Bone marrow (tissue), 2 donors: ENCODE measurements around the gene TMEM132C.

Source experiments
- DNase-seq, 2 donors: peaks; one replicate each; lab custom pipeline; 2025; lab: John Stamatoyannopoulos, UW

Gene TMEM132C

GRCh38 chr12:128338386-128339125 lies 71.6 kb downstream of the TMEM132C start:
- no peak for DNase-seq

DNA sequence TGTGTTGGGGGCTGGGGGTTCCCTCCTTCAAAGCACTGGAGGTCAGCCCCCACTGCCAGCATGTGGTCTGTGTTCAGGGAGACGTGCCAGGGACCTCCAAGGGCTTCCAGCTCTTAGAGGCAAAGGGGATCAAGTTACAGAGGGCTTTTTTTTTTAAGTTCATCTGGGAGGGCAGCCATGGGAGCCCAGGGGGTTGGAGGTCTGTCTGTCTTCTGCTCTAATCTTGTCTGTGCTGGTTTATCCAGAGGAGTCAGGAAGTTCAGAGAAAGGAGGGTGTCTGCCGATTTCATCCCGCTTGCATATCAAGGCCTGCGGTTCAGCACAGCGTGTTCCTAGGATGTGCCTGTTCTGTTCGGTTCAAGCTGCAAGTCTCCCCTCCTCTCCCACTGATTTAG lies 72.2 kb downstream of the TMEM132C start:
- no peak for DNase-seq

GRCh38 chr12:128339631-128340030 lies 72.7 kb downstream of the TMEM132C start:
- no peak for DNase-seq

DNA sequence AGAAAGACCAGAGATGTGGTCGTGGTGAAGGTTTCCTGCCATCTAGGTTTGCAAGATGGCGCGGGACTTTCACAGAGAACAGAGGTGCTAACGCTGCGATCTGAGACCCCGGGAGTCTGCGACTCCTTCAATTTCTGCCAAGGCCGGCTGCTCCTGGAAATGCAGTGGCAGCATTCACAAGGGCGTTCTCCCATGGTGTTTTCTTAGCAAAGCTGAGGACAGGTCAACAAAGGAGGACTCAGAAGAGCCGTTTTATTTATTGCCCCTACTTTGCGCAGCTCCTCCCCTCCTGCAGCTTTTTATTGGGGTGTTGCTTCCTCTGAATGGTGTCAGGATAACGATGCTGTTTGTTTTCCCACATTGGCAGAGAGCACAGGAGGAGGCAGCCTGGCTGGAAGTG lies 86.3 kb downstream of the TMEM132C start:
- DNase-seq: no peak

DNA sequence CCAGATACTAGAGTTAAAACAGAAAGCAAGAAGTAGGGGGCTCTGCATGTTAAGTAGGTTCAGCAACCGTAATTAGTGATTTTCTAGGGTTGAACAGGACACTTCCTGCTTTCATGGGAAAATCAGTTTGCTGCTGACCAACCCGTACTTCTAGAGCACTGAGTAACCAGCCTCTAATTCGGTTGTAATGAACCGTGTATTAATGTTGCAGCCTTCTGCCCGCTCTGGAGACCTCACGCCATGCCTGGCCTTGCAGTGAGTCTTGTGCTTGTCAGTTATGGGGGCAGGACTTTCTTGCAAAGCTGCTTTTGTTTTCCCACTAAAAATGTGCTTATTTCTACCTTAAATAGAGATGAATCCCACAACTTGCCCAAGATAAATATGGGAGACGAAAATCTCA lies 89.6 kb downstream of the TMEM132C start:
- no peak for DNase-seq

- no peak for DNase-seq
These were observed 94.5 kb downstream of the TMEM132C start for GRCh38 chr12:128361400-128361995.

DNA sequence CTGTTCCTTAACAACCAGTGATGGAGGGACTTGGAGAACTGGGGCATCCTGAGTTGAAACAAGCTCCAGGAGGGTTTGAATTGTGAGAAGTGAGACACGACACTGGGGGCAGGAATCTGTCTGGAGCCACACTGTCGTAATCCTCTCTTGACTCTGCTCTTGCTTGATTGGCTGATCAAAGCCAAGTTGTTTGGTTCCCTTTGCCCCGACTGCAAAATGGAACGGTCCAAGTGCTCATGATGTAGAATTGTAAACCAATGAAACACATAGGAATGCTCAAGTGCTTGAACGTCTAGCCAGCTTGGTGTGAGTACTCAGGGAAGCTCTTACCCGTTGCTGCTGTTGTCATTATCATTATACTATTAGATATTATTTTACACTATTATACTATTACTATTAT lies 98.1 kb downstream of the TMEM132C start:
- no peak for DNase-seq

- DNase-seq: no peak
These were observed 98.8 kb downstream of the TMEM132C start for GRCh38 chr12:128365651-128366231.

GRCh38 chr12:128367961-128368360 lies 101.0 kb downstream of the TMEM132C start:
- no peak for DNase-seq

GRCh38 chr12:128381541-128381940 lies 114.6 kb downstream of the TMEM132C start:
- DNase-seq: no peak

DNA sequence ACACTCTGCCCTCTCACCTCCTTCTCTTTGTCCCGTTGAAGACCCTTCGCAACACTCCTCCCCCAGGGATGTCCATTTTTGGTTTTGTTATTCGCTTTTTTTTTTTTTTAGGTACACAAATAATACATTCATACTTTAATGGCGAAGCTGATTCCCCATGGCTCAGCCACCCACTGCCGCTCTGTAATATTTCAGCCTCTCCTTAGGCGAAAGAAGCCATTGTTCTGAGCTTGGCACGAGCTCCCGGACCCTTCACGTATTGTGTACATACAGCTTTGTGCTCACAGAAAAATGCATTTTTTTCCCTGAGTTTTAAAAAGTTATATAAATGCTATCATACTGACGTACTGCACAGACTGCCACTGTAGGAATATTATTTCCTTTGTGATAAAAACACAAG lies 115.0 kb downstream of the TMEM132C start:
- DNase-seq: no peak

- no peak for DNase-seq
These were observed 116.0 kb downstream of the TMEM132C start for GRCh38 chr12:128382946-128383345.

DNA sequence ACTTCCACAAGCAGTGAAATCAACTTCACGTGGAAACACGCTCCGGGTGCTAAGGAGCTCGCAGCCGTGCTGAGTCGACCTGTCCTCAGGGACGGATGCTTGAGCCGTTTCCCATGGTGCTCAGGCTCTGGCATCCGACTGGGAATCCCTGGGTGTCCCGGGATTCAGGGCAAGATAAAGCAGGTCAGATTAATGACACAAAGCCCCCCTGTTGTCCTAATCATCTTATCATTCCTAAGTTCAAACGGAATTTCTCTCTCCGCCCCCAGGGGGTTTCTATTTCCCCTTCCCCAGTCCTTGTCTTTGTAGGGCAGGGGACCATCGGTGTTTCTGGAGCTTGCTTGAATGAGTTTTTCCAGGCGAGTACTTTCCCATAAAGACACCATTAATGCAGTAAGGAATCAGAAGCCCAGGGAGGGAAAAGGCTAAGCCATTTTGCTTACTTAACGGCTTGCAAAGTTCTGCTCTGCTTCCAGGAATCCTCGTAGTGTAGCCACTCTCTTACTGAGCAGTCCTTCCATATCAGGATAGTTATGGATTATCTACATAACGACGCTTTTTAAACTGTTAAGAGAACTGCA lies 116.5 kb downstream of the TMEM132C start:
- no peak for DNase-seq

DNA sequence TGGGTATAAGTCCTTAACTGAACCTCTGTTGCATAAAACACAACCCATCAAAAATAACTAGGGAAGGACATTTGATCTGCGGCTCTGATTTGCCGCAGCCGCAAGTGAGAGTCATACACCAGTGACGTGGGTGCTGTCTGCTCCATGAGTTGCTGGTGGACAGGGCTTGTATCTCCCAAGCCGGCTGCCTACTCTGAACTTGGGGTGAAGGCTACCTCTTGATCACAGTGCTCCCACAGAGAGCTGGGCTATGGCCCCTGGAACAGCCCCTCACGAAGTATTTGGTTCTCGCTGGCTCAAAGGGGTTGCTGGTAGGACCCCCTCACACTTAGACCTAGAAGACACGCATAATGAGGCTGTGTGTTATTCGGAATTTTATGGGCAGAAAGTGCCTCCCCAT lies 118.8 kb downstream of the TMEM132C start:
- no peak for DNase-seq

DNA sequence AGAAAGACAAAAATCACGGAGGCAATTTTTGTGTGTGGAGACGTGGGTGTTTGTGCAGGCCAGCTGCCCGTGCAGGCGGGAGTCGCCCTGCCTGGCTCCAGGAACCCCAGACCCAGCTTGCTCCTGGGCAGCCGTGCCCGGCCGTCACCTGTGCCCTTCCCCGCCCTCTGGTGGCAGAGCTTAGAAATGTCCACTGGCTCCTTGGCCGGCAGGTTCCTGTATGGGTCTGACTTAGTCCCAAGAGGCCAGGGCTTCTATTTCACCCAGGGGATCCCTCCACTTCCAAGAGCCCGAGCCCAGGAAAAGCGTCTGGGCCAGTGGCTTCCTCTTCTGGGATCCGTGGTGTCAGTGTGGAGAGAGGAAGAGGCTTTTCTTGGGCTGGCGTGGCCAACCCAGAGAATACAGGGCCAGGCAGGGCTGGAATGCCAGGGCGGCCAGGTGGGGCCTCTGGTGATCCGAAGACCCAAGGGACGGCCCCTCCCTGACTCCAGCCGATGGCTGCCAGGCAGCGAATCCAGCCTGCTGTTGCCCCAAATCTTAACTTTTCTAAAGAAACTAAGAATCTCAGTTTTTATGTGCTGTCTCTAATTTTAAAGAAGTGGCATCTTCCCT lies 120.9 kb downstream of the TMEM132C start:
- DNase-seq: no peak

- DNase-seq: no peak
These were observed 121.6 kb downstream of the TMEM132C start for GRCh38 chr12:128388461-128389000.

- no peak for DNase-seq
These were observed 126.4 kb downstream of the TMEM132C start for GRCh38 chr12:128393346-128393745.

GRCh38 chr12:128394137-128394536 lies 127.2 kb downstream of the TMEM132C start:
- no peak for DNase-seq

DNA sequence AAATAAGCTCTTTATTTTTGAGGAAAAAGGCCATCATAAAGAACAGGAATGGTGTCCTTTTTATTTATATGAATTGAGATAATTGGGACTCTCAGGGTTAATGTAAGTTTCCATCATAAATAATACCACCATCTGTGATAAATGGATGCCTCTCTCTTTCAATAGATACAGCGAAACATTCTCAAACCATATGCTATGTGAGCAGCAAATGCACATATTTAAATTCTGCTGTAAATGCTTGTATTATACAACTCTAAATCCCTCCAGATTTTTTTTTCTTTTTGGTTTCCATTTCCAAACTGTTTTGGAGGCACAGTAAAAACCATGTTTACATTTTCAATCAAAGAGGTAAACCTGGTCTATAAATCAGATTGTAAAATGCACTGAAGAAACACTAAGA lies 132.3 kb downstream of the TMEM132C start:
- no peak for DNase-seq

- DNase-seq: no peak
These were observed 135.7 kb downstream of the TMEM132C start for GRCh38 chr12:128402486-128403243.

DNA sequence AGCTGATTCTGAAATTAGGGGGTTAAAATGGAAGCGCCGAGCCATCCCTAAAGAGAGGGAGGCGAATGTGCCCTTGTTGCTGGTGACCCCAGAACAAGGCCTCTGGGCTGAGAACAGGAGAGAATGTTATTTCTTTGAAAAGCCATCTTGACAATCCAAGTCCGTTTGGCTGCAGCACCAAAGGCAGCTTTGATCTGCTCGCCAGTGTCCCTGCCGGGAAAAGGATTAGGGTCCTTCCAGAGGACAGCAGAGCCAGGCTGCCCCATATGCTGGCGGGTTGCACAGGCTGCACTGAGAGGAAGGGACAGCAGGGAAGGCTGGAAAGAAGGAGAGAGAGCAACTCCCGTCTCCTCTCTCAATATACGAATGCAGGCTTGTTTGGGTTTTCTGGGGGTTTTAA lies 141.7 kb downstream of the TMEM132C start:
- DNase-seq: no peak
